Lung microvascular endothelial cell (primary cell): ENCODE measurements around the gene ASB15. TPM values are rescaled to one million over a fixed set of nuclear protein-coding genes. Genes with fewer than 3 reads are reported as not detected.
A peak's percentile ranks its signal among the peaks of the same experiment; 100 is the strongest.

Experiments
- DNase-seq, 2 donors: peaks; one replicate each; pipeline versions ENCODE4 v3.0.0 to v3.0.0-alpha.2; 2010; ENCODE audit warnings: low read depth in 2 of 2
- total RNA-seq: library from RNA; depleted of rRNA; stranded (reverse); fragments of >200 nt; gene quantifications from 2 replicates; pipeline ENCODE4 v1.2.1, GENCODE V29; 2014

Gene ASB15
- total RNA-seq, 1 donor from 2014 or later: not detected

GRCh38 chr7:123635551-123636359 is 34.1 kb downstream of the ASB15 start:
- DNase-seq: peak; percentile 78 to 80

DNA sequence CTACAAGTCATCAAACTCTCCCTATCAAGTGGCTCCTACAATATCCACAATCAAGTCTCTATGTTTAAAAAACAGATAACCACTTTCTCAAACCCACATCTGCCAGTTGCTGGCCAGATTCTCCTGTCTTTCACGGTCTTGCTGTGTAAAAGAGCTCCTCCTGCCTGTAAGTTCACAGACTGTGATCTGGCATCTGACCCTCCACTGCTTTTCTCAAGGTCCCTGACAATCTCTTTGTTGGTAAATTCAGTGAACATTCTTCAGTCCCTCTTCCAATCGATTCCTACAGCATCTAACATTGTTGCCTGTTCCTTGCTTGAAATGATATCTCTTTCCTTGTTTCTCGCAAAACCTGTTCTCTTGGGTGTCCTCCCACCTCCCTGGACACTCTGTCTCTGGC is 35.6 kb downstream of the ASB15 start:
- DNase-seq: no peak

DNA sequence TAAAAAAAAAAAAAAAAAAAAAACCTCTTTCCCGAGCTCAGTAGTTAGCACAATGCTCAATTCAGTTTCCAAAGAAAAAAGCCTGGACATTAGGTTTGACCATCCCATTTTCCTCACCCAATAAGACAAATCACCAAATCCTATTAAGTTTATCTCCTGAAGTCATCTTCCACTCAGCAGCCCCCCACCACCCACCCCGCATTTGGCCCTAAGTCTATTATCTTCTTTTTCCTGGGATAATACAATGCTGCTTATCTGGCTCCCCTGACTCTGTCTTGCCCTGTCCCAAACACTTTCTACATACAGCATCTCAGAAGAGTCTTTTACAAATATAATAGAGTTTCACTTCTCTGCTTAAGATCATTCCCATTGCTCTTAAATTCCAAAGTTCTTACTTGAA is 36.3 kb downstream of the ASB15 start:
- DNase-seq: no peak

GRCh38 chr7:123639631-123640030 is 38.0 kb downstream of the ASB15 start:
- DNase-seq: no peak

GRCh38 chr7:123640583-123640982 is 39.0 kb downstream of the ASB15 start:
- no peak for DNase-seq

DNA sequence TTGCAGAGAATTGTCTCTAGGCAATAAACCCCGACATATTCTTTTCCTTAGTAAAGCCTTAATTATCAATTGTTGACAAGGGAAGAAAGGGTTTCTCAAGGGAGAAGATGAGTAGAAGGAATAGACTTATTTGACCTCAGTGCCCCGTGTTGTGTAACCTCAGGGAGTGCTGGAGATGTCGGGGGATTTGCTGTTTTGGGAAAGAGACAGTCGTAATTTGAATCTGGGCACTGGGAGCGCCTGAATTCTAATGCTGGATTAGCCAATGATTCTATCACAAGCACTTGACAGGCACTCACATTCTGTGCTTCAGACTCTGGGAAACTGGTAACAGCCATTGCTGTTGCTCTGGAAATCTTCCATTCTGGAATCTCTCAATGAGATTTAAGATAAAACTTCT is 40.3 kb downstream of the ASB15 start:
- no peak for DNase-seq

DNA sequence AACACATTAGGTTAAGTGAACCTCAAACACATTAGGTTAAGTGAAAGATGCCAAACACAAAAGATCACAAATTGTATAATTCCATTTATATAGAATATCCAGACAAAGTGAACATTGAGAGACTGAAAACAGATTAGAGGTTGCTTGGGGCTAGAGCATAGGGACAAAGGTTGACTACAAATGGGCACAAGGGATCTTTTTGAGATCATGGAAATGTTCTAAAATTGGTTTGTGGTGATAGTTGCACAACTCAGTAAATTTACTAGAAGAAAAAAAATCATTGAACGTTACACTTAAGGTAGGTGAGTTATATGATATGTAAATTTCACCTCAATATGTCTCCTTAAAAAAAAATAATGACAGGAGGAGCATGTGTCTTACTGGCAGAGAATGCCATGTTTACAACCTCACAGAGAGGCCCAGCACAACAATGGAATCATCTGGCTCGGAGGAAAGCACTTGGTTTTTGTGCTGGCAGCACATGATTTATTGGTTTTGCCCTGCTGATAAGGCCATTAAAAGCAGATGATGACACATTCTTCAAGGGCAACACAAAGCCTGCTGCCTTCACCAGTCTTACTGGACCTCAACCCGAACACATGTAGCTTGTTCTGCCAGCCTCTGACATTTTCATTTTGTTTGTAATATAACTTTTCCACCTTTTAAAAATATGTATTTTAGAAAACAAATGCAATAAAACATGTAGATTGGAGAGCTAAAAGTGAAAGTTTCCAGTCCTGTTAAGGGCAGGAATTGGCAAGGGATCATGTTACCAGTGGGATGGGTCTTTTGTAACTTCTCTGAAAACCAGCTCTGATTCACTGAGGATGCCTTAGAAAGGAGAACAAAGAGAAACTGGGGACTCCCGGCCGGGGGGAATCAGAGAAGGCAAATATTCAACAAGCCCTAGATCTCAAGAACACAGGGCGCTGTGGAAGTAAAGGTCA is 42.1 kb downstream of the ASB15 start:
- peak; percentile 88 to 89 for DNase-seq

GRCh38 chr7:123645516-123645915 is 43.9 kb downstream of the ASB15 start:
- no peak for DNase-seq

GRCh38 chr7:123647106-123647730 is 45.6 kb downstream of the ASB15 start:
- no peak for DNase-seq

DNA sequence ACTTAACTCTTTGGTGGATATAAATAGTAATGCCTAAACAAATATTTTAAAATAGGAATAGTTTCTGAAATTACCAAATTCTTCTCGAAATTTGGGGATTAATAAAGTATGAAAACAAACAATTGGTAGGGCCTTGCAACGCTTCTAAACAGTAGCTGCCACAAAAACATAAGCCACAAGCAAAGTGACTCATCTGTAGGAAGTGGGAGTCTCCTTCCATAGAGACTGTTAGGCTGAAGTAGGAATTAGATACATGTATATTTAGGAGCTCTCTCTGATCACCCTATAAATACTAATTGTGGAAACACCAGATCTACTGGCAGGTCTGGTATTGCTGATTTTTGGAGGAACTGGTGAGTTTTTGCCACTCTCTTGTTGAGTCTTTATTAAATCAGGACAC is 48.3 kb downstream of the ASB15 start:
- DNase-seq: peak; percentile 35 to 65

DNA sequence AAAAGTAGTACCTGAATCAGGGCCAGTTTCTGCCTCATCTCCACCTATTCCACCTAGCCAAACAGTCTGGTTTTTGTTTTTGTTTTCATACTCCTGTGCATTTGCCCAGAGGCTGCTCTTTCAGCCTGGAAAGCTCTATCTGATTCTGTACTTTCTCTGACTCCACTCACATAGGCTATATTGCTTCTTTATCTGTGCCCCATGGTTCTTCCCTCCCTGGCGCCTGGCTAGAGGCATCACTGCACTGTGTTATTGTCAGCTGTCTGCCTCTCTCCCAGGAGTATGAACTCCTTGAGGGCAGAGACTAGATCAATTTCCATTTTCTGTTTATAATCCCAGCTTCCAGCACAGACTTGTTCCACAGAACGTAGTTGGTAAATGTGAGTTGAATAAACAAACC is 49.0 kb downstream of the ASB15 start:
- no peak for DNase-seq

GRCh38 chr7:123652406-123652805 is 50.8 kb downstream of the ASB15 start:
- no peak for DNase-seq

DNA sequence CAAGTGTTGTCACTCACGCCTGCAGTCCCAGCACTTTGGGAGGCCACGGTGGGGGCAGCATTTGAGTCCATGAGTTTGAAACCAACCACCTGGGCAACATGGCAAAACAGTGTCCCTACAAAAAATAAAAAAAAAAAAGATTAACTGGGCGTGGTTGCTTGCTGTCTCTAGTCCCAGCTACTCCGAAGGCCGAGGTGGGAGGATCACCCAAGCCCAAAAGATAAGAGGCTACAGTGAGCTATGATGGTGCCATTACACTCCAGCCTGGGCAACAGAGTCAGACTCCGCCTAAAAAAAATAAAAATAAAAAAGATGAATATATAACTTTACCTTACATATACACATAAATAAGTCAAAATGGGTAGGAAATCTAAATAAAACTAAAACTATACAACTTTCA is 51.5 kb downstream of the ASB15 start:
- DNase-seq: no peak

- DNase-seq: no peak
These were observed 54.0 kb downstream of the ASB15 start, which contains the start of gene LMOD2 for GRCh38 chr7:123655614-123656013. Gene LMOD2 (plus strand): TSS chr7:123655866. CDS start chr7:123655964, 98 bp downstream.

GRCh38 chr7:123656544-123657303 is 55.1 kb downstream of the ASB15 start:
- no peak for DNase-seq

DNA sequence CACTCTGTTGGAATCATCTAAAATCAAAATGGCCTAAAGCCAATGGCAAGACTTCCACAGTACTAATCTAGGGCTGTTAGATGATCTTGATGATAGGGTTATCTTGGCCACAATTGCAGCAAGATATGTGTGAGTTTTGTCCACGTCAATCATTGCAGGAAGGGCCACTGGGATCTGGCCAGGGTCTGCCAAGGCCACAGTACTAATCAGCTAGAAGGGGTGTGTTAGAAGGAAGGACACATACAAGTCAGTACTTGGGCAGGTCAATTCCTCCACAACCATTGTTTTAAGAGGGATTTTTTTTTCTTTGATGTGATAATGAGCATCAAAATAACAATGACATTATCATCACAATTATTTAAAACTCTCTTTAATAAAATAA is 55.7 kb downstream of the ASB15 start:
- DNase-seq: peak in 1 of 2 donors; percentile 15

DNA sequence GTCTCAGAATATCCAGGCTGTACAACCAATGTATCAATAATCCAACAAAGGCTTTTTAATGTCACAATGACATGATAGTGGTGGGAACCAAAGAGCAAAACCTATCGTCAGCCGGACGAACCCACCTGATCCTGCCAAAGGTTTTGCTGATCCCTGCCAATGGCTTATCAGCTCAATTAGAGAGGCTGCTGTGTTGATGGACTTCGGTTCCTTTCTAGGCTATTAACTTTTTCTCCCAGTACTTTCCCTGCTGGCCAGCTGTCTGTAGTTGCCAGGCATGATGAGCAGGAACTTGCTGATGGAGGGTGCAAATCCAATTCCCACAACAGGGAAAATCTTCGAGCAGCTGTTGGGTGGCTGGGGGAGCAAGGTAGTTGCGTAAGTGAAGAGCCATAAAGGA is 56.4 kb downstream of the ASB15 start:
- no peak for DNase-seq

GRCh38 chr7:123660514-123661354 is 59.1 kb downstream of the ASB15 start:
- DNase-seq: no peak

GRCh38 chr7:123661765-123662164 is 60.1 kb downstream of the ASB15 start:
- DNase-seq: no peak

- no peak for DNase-seq
These were observed 60.7 kb downstream of the ASB15 start for GRCh38 chr7:123662293-123662692.
